Ramos (cell line): ENCODE measurements around the gene MERTK.
"Not testable (repeated sequence)": the region's sequence is repeated elsewhere in the genome, so short reads cannot be mapped to it uniquely, and the experiment has no call there.

ENCODE experiments used
- in situ Hi-C: fragments of 300-500 bp; cut with MboI; formaldehyde crosslinking; loops from one replicate; pipeline ENCODE4 v1.14.3; 2022; ENCODE audit warnings: low sequenced_read_pairs; ENCODE audit not compliant: unreplicated experiment

MERTK gene

GRCh38 chr2:112032689-112033465 lies 134.5 kb downstream of the MERTK start:
- in situ Hi-C loops, result no loop called here

DNA sequence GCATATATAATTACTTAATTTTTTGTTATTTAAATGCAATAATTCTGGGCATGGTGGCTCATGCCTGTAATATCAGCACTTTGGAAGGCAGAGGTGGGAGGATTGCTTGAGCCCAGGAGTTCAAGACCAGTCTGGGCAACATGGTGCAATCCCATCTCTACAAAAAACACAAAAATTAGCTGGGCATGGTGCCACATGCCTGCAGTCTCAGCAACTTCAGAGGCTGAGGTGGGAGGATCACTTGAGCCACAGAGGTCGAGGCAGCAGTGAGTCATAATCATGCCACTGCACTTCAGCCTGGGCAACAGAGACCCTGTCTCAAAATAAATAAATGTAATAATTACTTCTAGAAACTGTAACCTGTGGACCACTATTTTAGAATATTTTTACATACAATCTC lies 135.2 kb downstream of the MERTK start:
- in situ Hi-C loops, result no loop called here

DNA sequence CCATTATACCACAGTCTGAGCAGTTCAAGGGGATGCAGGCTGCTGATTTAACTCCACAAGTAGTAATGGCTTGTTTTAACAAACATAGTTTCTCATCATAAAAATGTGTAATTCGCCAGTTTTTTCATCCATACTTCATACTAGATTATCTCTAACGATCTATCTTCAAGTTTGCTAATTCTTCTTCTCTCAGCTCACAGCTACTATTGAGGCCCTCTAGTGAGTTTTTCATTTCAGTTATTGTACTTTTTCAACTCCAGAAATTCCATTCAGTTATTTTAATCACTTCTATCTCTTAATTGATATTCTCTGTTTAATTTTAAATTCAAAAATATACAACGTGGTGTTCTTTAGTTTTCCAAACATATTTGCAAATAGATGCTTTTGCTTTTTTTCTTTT lies 136.5 kb downstream of the MERTK start:
- in situ Hi-C loops, result no loop called here

- in situ Hi-C loops, result no loop called here
These were observed 137.4 kb downstream of the MERTK start for GRCh38 chr2:112035786-112036185.

DNA sequence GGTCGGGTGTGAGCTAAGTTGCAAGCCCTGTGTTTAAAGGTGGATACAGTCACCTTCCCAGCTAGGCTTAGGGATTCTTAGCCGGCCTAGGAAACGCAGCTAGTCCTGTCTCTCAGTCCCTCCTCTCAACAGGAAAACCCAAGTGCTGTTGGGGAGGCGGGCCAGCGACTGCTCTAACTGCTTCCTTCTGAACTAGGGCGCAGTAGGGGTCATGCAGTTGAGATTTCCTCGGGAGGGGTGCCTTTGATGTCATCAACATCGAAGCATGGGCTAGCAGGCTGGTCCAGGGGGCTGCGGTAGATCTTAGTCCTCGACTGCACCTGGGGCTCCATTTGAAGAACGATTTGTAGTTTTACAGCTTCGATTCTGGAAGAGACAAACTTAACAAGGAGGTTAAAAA lies 141.1 kb downstream of the MERTK start:
- in situ Hi-C loops, result not testable (repeated sequence)

- in situ Hi-C loops, result not testable (repeated sequence)
These were observed 141.7 kb downstream of the MERTK start for GRCh38 chr2:112040066-112040465.

DNA sequence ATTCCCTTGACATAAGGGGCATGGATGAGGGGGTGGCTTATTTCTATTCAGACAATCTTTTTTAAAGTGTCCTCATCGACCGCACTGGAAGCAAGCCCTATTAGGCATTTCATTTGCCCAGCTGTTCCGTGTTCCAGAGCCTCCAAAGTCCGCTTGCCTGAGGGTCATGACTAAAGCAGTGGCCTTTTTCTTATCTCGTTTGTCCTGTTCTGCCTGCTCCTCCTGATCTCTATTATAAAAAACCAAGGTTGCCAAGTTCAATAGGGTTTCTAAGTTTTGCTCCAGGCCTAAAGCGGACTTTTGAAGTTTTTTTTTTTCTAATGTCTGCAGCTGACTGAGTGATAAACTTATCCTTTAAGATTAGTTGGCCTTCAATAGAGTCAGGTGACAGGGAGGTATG lies 143.1 kb downstream of the MERTK start:
- in situ Hi-C loops, result not testable (repeated sequence)

- in situ Hi-C loops, result no loop called here
These were observed 147.1 kb downstream of the MERTK start for GRCh38 chr2:112045446-112046014.

DNA sequence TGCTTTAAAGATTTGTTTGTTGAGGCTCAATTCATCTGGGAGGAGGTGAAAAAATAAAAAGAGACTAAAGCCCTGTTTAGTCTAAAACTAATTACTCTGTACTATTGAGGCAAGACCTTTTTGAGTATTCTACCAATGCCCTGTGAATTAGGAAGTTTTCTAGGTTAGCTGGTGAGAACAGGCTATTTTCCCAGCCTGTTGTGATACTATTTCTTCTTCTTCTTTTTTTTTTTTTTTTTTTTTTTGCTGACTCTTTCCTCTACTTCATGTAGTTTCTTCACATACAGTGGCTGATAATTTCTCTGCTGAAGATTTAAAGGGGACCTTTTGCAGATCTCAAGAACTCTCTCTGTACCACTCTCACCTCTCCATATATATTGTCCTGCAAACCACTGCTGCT lies 147.8 kb downstream of the MERTK start:
- in situ Hi-C loops, result no loop called here

DNA sequence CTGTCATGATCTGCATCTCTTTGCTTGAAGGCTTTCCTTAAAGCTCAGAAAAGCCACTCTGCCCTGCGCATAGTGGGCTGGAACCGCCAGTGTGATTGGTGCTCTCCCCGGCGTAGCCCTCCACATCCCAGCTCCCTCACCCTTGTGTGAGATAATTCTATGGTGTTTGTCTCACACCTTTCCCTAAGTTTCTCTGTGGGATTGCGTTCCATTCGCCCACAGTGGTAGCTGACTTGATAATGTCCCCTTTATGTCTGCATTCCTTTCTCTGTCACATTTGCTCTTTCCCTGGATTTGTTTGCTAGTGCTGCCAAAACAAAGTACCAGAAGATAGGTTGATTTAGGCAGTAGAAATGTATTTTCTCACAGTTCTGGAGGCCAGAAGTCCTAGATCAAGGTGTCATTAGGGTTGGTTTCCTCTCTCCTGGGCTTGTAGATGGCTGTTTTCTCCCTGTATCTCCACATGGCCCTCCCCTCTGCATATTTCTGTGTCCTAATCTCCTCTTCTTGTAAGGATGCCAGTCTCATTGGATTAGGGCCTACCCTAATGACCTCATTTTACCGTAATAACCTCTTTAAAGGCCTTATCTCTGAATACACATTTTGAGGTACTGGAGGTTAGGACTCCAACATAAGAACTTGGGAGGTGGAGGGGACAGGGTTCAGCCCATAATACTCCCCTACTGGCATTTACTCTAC lies 149.3 kb downstream of the MERTK start:
- in situ Hi-C loops, result no loop called here

DNA sequence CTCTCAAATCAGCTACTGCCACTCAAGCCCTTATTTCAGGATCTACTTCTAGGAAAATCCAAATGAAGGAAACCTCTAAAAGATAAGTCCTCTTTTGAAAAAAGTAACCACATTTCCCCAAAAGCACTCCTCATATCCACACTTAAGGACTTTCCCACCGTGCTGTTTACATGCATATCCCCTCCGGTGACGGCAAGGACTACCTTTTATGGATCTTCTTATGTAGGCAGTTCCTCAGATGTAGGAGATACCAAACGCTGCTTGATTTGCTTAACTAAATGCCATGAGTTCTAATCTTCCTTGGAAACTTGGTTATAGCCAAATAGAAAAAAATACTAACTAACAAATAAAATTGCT lies 149.8 kb downstream of the MERTK start:
- in situ Hi-C loops, result no loop called here

- in situ Hi-C loops, result no loop called here
These were observed 150.5 kb downstream of the MERTK start for GRCh38 chr2:112048887-112049286.

DNA sequence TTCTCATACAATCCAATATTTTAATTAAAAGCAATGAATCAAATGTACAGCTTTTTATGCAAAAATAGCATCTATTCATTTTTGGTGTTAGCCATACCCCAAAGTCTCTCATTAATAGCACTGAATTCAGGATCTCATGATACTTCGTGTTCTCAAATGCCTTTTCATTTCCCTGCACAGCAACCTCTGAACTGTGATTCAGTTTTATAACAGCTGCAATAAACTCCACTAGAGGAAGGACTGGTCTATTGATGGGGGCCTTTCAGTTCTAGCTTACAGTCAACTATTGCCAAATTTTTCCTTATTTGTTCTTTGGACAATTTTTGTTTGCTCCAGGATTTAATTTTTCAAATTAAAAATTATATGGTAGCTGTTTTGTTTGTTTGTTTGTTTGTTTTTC lies 151.9 kb downstream of the MERTK start:
- in situ Hi-C loops, result loop anchor here (5.0 kb wide), 1 partner anchor 168 kb away; the partner anchor contains the start of gene ANAPC1

GRCh38 chr2:112053917-112054846 lies 155.8 kb downstream of the MERTK start:
- in situ Hi-C loops, result loop anchor here (5.0 kb wide), 1 partner anchor 172 kb away; the partner anchor contains the start of gene ANAPC1

DNA sequence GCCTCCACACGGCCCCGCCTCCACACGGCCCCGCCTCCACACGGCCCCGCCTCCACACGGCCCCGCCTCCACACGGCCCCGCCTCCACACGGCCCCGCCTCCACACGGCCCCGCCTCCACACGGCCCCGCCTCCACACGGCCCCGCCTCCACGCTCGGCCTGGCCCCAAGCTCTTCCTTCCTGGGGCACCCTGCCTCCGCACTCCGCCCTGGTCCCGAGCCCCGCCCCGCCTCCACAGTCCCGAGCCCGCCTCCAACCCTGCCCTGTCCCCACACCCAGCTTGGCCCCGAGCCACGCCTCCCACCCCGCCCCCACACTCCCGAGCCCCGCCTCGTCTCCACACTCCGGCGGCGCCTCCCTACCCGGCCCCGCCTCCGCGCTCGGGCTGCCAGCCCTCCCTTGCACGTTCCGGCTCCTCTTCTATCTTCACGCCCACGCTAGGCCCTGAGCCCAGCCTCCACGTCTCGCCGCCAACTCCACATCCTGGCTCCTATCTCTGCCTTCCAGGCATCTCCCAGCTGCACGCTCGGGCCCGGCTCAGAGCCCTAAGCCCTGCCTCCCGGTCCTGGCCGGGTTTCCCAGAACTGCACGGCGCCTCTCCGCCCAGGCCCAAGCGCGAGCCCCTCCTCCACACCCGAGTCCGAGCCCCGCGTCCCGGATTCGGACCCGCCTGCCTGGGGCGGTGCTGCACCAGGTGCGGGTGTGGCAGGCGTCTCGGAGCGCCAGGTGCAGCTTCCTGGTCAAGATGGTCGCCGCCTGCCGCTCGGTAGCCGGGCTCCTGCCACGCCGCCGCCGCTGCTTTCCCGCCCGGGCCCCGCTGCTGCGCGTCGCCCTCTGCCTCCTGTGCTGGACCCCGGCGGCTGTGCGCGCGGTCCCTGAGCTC lies 156.7 kb downstream of the MERTK start, which contains the start of gene TMEM87B:
TMEM87B (plus strand) TSS at position 423 of the 883 bp plus-strand sequence; CDS start at position 746, 323 bp downstream.
- in situ Hi-C loops, result loop anchor here (5.0 kb wide), 1 partner anchor 173 kb away; the partner anchor contains the start of gene ANAPC1

GRCh38 chr2:112055730-112056625 lies 157.6 kb downstream of the MERTK start:
- in situ Hi-C loops, result no loop called here

DNA sequence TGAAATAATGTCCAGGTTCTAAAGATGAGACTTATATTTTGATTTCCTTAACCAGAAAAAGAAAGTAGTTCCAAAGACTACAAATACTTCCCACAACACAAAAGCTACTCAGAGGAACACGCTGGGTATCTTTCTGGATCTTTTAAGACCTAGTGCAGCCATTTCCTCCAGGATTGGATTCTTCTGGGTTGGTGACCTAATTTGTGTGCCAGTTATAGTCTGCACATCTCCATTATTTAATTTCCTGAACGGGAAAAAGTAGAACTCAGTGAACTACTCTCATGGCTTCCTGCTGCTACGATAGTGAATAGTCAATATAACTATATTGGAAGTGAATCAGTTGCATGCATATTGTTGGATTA lies 158.2 kb downstream of the MERTK start:
- in situ Hi-C loops, result no loop called here

GRCh38 chr2:112059671-112060070 lies 161.3 kb downstream of the MERTK start:
- in situ Hi-C loops, result no loop called here
